Activated T-cell treated with anti-CD3 and anti-CD28 coated beads, Interleukin-2, amount 50 U/mL, for 24 hours (primary cell): Measurements from ENCODE around the gene RAD51B.

Experiments used
- DNase-seq: peaks from one replicate; pipeline ENCODE4 v3.0.0-alpha.2; 2020
- H3K27ac Mint-ChIP-seq: 2 replicates; pipeline ENCODE4 v1.8.0; 2020; ENCODE audit warnings: mild to moderate bottlenecking, mixed read lengths
- H3K27me3 Mint-ChIP-seq: 2 replicates; pipeline ENCODE4 v1.8.0; 2020; ENCODE audit warnings: mixed read lengths
- H3K36me3 Mint-ChIP-seq: 2 replicates; pipeline ENCODE4 v1.8.0; 2020; ENCODE audit warnings: low read depth, mixed read lengths
- H3K4me1 Mint-ChIP-seq: 2 replicates; pipeline ENCODE4 v1.8.0; 2020; ENCODE audit warnings: low read depth, mixed read lengths
- H3K4me3 Mint-ChIP-seq: 2 replicates; pipeline ENCODE4 v1.8.0; 2020; ENCODE audit warnings: mild to moderate bottlenecking, moderate library complexity, mixed read lengths
- H3K9me3 Mint-ChIP-seq: 2 replicates; pipeline ENCODE4 v1.8.0; 2020; ENCODE audit warnings: mixed read lengths

The RAD51B gene

GRCh38 chr14:68231898-68232297 lies 412.3 kb downstream of the RAD51B start:
- Mint-ChIP-seq H3K27ac (no peak overlapping the region), H3K27me3 (no peaks in the 10 kb centered on the region), H3K9me3 (no peaks in the 10 kb centered on the region), H3K4me3 (no peak overlapping the region), H3K4me1 (peaks cover 26% of the 10 kb centered on the region), H3K36me3 (no peaks in the 10 kb centered on the region)
- DNase-seq: no peak

GRCh38 chr14:68232300-68233055 lies 412.9 kb downstream of the RAD51B start:
- no peaks in the 10 kb centered on the region for H3K27me3 Mint-ChIP-seq
- H3K9me3 Mint-ChIP-seq: no peaks in the 10 kb centered on the region
- H3K4me3 Mint-ChIP-seq: no peak overlapping the region
- no peak overlapping the region for H3K27ac Mint-ChIP-seq
- peaks cover 26% of the 10 kb centered on the region for H3K4me1 Mint-ChIP-seq
- DNase-seq: no peak
- H3K36me3 Mint-ChIP-seq: no peaks in the 10 kb centered on the region

GRCh38 chr14:68233101-68233784 lies 413.7 kb downstream of the RAD51B start:
- Mint-ChIP-seq H3K27me3 (no peaks in the 10 kb centered on the region), H3K36me3 (no peaks in the 10 kb centered on the region), H3K9me3 (no peaks in the 10 kb centered on the region), H3K4me3 (no peak overlapping the region), H3K27ac (no peak overlapping the region), H3K4me1 (peaks cover 26% of the 10 kb centered on the region)
- no peak for DNase-seq

- no peak for DNase-seq
- Mint-ChIP-seq H3K4me3 (no peak overlapping the region), H3K36me3 (no peaks in the 10 kb centered on the region), H3K9me3 (no peaks in the 10 kb centered on the region), H3K4me1 (peaks cover 20% of the 10 kb centered on the region), H3K27ac (no peak overlapping the region), H3K27me3 (no peaks in the 10 kb centered on the region)
These were observed 414.7 kb downstream of the RAD51B start for GRCh38 chr14:68234101-68234905.

- DNase-seq: no peak
- H3K36me3 Mint-ChIP-seq: no peaks in the 10 kb centered on the region
- H3K4me3 Mint-ChIP-seq: no peak overlapping the region
- H3K27me3 Mint-ChIP-seq: no peaks in the 10 kb centered on the region
- H3K27ac Mint-ChIP-seq: no peak overlapping the region
- H3K4me1 Mint-ChIP-seq: peaks cover 14% of the 10 kb centered on the region
- H3K9me3 Mint-ChIP-seq: no peaks in the 10 kb centered on the region
These were observed 415.4 kb downstream of the RAD51B start for GRCh38 chr14:68235011-68235410.

- Mint-ChIP-seq H3K36me3 (no peaks in the 10 kb centered on the region), H3K9me3 (no peaks in the 10 kb centered on the region)
- no peak for DNase-seq
These were observed 417.2 kb downstream of the RAD51B start for GRCh38 chr14:68236582-68237458.

GRCh38 chr14:68238551-68238950 lies 419.0 kb downstream of the RAD51B start:
- Mint-ChIP-seq H3K36me3 (no peaks in the 10 kb centered on the region), H3K4me1 (peaks cover 5% of the 10 kb centered on the region), H3K4me3 (no peak overlapping the region), H3K9me3 (no peaks in the 10 kb centered on the region), H3K27me3 (no peaks in the 10 kb centered on the region), H3K27ac (no peak overlapping the region)
- no peak for DNase-seq

More at GRCh38 chr14:68236582-68237458, 417.2 kb downstream of the RAD51B start:
- Mint-ChIP-seq H3K27me3 (no peaks in the 10 kb centered on the region), H3K4me1 (peaks cover 5% of the 10 kb centered on the region), H3K4me3 (no peak overlapping the region), H3K27ac (no peak overlapping the region)

GRCh38 chr14:68238976-68239375 lies 419.4 kb downstream of the RAD51B start:
- Mint-ChIP-seq H3K27me3 (no peaks in the 10 kb centered on the region), H3K9me3 (no peaks in the 10 kb centered on the region), H3K4me1 (peaks cover 6% of the 10 kb centered on the region), H3K4me3 (no peak overlapping the region), H3K27ac (no peak overlapping the region), H3K36me3 (no peaks in the 10 kb centered on the region)
- DNase-seq: no peak

- H3K4me1 Mint-ChIP-seq: peaks cover 4% of the 10 kb centered on the region
- no peaks in the 10 kb centered on the region for H3K27me3 Mint-ChIP-seq
- no peak for DNase-seq
- no peaks in the 10 kb centered on the region for H3K9me3 Mint-ChIP-seq
- no peaks in the 10 kb centered on the region for H3K36me3 Mint-ChIP-seq
- no peak overlapping the region for H3K27ac Mint-ChIP-seq
- no peak overlapping the region for H3K4me3 Mint-ChIP-seq
These were observed 420.6 kb downstream of the RAD51B start for GRCh38 chr14:68239988-68240771.

GRCh38 chr14:68241862-68242487 lies 422.4 kb downstream of the RAD51B start:
- Mint-ChIP-seq H3K27ac (no peak overlapping the region), H3K9me3 (no peaks in the 10 kb centered on the region), H3K36me3 (no peaks in the 10 kb centered on the region), H3K4me3 (no peak overlapping the region), H3K4me1 (peaks cover 3% of the 10 kb centered on the region), H3K27me3 (no peaks in the 10 kb centered on the region)
- no peak for DNase-seq

- Mint-ChIP-seq H3K27ac (no peak overlapping the region), H3K27me3 (no peaks in the 10 kb centered on the region), H3K4me3 (no peak overlapping the region), H3K36me3 (no peaks in the 10 kb centered on the region), H3K9me3 (no peaks in the 10 kb centered on the region), H3K4me1 (peaks cover 15% of the 10 kb centered on the region)
- DNase-seq: no peak
These were observed 424.0 kb downstream of the RAD51B start for GRCh38 chr14:68243450-68244010.

GRCh38 chr14:68244262-68244980 lies 424.8 kb downstream of the RAD51B start:
- Mint-ChIP-seq H3K27ac (no peak overlapping the region), H3K4me1 (peaks cover 21% of the 10 kb centered on the region)

More at GRCh38 chr14:68244262-68244980, 424.8 kb downstream of the RAD51B start:
- H3K9me3 Mint-ChIP-seq: no peaks in the 10 kb centered on the region
- no peak overlapping the region for H3K4me3 Mint-ChIP-seq
- H3K27me3 Mint-ChIP-seq: no peaks in the 10 kb centered on the region
- H3K36me3 Mint-ChIP-seq: no peaks in the 10 kb centered on the region
- DNase-seq: no peak
